ENCODE measurements around the gene PIP5KL1.

Gene PIP5KL1

DNA sequence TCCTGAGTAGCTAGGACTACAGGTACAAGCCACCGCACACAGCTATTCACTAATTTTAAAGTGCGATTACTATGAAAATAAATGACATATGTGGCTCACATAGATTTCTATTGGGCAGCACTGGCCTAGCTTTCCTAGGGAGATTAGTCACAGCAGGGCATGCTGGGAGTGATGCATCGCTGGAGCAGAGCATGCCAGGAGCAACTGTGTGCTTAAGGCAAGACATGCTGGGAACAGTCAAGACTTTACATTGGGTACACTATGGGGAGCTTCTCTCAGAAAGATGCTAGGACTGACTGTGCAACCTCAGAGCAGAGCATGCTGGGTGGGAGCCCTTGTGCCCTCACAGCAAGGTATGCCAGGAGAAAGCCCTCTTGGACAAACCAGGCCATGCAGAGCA, 40.5 kb downstream of the PIP5KL1 start:
- H3K4me2 ChIP-seq (ENCODE audit: low read depth, low read length), result no peak overlapping the region
- TF ChIP-seq, protein P1, sequence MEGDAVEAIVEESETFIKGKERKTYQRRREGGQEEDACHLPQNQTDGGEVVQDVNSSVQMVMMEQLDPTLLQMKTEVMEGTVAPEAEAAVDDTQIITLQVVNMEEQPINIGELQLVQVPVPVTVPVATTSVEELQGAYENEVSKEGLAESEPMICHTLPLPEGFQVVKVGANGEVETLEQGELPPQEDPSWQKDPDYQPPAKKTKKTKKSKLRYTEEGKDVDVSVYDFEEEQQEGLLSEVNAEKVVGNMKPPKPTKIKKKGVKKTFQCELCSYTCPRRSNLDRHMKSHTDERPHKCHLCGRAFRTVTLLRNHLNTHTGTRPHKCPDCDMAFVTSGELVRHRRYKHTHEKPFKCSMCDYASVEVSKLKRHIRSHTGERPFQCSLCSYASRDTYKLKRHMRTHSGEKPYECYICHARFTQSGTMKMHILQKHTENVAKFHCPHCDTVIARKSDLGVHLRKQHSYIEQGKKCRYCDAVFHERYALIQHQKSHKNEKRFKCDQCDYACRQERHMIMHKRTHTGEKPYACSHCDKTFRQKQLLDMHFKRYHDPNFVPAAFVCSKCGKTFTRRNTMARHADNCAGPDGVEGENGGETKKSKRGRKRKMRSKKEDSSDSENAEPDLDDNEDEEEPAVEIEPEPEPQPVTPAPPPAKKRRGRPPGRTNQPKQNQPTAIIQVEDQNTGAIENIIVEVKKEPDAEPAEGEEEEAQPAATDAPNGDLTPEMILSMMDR (IDR thresholded peaks at IDR 0.05; ENCODE audit: low read length), result no peak

DNA sequence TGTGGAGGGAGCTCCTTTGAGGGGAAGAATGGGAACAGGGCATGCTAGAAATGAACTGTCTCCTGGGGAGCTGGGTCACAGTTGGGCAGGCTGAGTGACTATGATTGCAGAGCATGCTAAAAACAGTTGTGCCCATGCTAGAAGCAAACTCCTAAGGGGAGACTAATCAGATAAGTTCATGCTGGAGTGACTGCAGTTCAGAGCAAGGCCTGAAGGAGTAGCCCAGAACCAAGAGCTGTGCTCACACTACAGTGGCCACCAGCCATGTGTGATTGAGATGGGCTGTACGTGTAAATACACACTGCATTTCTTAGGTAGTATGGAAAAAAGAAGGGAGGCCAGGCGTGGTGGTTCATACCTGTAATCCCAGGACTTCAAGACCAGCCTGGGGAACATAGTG, 42.8 kb downstream of the PIP5KL1 start:
- TF ChIP-seq, protein P1 (IDR thresholded peaks at IDR 0.05; ENCODE audit: low read length), result no peak
- TF ChIP-seq EZH2phosphoT487 (IDR thresholded peaks at IDR 0.05; ENCODE audit: low read length), result no peak
- TF ChIP-seq EZH2 (optimal IDR thresholded peaks at IDR 0.05; ENCODE audit: low read depth, low read length), result no peak
- Histone ChIP-seq H3K27ac (ENCODE audit: low read length) (no peak overlapping the region), H3K36me3 (replicated peaks; ENCODE audit: insufficient read depth, low read length) (no peaks in the 10 kb centered on the region), H3K9me3 (replicated peaks; ENCODE audit: insufficient read depth, low read length) (no peaks in the 10 kb centered on the region), H3K27me3 (replicated peaks; ENCODE audit: insufficient read depth, low read length) (no peaks in the 10 kb centered on the region), H3K79me2 (ENCODE audit: low read length) (no peaks in the 10 kb centered on the region), H3K4me3 (ENCODE audit: low read length) (no peak overlapping the region), H3K9ac (ENCODE audit: low read length) (no peak overlapping the region), H4K20me1 (ENCODE audit: insufficient read depth, low read length) (no peaks in the 10 kb centered on the region), H3F3A (ENCODE audit: insufficient read depth, low read length) (no peaks in the 10 kb centered on the region), H3K4me1 (ENCODE audit: low read length) (no peaks in the 10 kb centered on the region), H3K9me2 (replicated peaks; ENCODE audit: insufficient read depth, low read length) (no peaks in the 10 kb centered on the region), H3K4me2 (ENCODE audit: low read depth, low read length) (no peak overlapping the region), H2AFZ (ENCODE audit: low read length) (no peak overlapping the region)
- no peak for DNase-seq

More for the DNA sequence above, 40.5 kb downstream of the PIP5KL1 start:
- no peaks in the 10 kb centered on the region for H3K27me3 ChIP-seq (replicated peaks; ENCODE audit: insufficient read depth, low read length)
- no peak for DNase-seq
- H3K36me3 ChIP-seq (replicated peaks; ENCODE audit: insufficient read depth, low read length), result no peaks in the 10 kb centered on the region
- no peaks in the 10 kb centered on the region for H3K9me3 ChIP-seq (replicated peaks; ENCODE audit: insufficient read depth, low read length)
- H3K79me2 ChIP-seq (ENCODE audit: low read length), result no peaks in the 10 kb centered on the region
- H3K4me1 ChIP-seq (ENCODE audit: low read length), result no peaks in the 10 kb centered on the region
- no peaks in the 10 kb centered on the region for H4K20me1 ChIP-seq (ENCODE audit: insufficient read depth, low read length)
- no peaks in the 10 kb centered on the region for H3K9me2 ChIP-seq (replicated peaks; ENCODE audit: insufficient read depth, low read length)
- no peaks in the 10 kb centered on the region for H3F3A ChIP-seq (ENCODE audit: insufficient read depth, low read length)
- no peak overlapping the region for H3K4me3 ChIP-seq (ENCODE audit: low read length)
- H2AFZ ChIP-seq (ENCODE audit: low read length), result no peak overlapping the region
- H3K9ac ChIP-seq (ENCODE audit: low read length), result no peak overlapping the region
- H3K27ac ChIP-seq (ENCODE audit: low read length), result no peak overlapping the region

DNA sequence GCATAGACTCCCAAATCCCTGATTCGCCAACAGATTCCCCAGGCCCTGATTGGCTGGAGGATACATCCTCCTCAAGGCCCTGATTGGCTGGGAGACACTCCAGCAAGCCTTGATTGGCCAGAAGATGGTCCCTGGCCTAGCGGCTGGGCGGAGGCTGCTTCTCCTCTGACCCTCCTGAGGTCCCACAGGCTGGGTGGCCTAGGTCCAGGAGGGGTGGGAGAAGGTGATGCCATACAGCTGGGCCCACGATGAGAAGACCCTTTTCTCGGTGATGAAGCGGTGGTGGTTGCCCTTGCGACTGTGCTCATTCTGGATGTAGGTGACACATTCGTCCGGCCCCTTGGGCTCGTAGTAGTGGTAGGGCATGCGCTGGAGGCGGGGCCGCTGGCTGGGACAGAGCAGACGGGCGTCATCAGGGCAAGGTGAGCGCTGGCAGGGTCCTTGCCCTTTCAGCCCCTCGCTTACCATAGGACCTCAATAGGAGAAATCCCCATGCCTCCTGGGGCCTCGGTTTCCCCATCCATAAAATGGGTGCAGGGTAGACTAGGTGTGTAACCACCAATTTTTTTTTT, 44.1 kb downstream of the PIP5KL1 start:
- no peaks in the 10 kb centered on the region for H3K79me2 ChIP-seq (ENCODE audit: low read length)
- H3K4me1 ChIP-seq (ENCODE audit: low read length), result no peaks in the 10 kb centered on the region
- no peaks in the 10 kb centered on the region for H3F3A ChIP-seq (ENCODE audit: insufficient read depth, low read length)
- H4K20me1 ChIP-seq (ENCODE audit: insufficient read depth, low read length), result no peaks in the 10 kb centered on the region
- H3K27me3 ChIP-seq (replicated peaks; ENCODE audit: insufficient read depth, low read length), result no peaks in the 10 kb centered on the region
- H3K9me3 ChIP-seq (replicated peaks; ENCODE audit: insufficient read depth, low read length), result no peaks in the 10 kb centered on the region
- no peaks in the 10 kb centered on the region for H3K9me2 ChIP-seq (replicated peaks; ENCODE audit: insufficient read depth, low read length)
- no peaks in the 10 kb centered on the region for H3K36me3 ChIP-seq (replicated peaks; ENCODE audit: insufficient read depth, low read length)
- TF ChIP-seq EZH2phosphoT487 (IDR thresholded peaks at IDR 0.05; ENCODE audit: low read length), result no peak
- no peak overlapping the region for H3K4me3 ChIP-seq (ENCODE audit: low read length)
- DNase-seq, result no peak
- H3K9ac ChIP-seq (ENCODE audit: low read length), result no peak overlapping the region
- no peak overlapping the region for H3K27ac ChIP-seq (ENCODE audit: low read length)
- H2AFZ ChIP-seq (ENCODE audit: low read length), result no peak overlapping the region
- no peak overlapping the region for H3K4me2 ChIP-seq (ENCODE audit: low read depth, low read length)

DNA sequence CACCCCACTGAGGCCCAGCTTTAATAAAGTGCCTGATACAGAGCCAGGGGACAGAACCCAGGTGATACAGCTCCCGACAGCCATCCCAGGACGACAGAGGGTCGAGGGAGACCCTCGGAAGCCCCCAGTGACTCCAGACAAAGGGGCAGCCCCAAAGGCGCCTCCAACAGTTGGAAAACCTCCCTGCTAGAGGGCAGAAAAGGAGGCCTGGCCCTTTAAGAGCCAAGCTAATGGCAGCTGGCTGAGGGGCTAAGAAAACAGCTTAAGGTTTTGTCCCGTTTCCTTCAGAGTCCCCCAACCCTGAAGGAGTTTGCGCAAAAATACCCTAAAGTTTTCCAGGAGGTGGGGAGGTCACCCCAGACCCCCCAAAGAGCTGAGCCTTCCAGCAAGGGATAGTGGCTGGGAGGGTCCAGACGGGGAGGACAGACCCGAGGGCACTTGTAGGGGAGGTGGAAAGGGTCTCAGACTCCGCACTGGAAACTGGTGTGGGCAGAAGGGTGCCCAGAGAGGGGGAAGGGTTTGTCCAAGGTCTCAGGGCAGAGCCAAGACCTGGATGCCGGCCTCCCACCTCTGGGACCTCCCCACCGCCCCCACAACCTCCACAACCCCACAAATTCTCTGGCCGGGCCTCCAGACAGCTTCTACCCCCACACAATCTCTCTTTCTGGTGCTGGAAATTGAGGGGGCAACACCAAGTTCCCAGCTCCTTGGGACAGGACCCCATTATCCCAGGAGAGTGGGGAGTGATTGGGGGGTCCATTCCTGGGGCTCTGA, 44.9 kb downstream of the PIP5KL1 start:
- Histone ChIP-seq H3K27ac (ENCODE audit: low read length) (no peak overlapping the region), H3K4me3 (ENCODE audit: low read length) (no peak overlapping the region), H3K9me3 (replicated peaks; ENCODE audit: insufficient read depth, low read length) (no peaks in the 10 kb centered on the region), H3K9ac (ENCODE audit: low read length) (no peak overlapping the region), H3K36me3 (replicated peaks; ENCODE audit: insufficient read depth, low read length) (no peaks in the 10 kb centered on the region), H3K9me2 (replicated peaks; ENCODE audit: insufficient read depth, low read length) (no peaks in the 10 kb centered on the region), H3K79me2 (ENCODE audit: low read length) (no peaks in the 10 kb centered on the region), H3K4me1 (ENCODE audit: low read length) (no peaks in the 10 kb centered on the region), H3K4me2 (ENCODE audit: low read depth, low read length) (no peak overlapping the region), H4K20me1 (ENCODE audit: insufficient read depth, low read length) (no peaks in the 10 kb centered on the region), H3K27me3 (replicated peaks; ENCODE audit: insufficient read depth, low read length) (no peaks in the 10 kb centered on the region), H3F3A (ENCODE audit: insufficient read depth, low read length) (no peaks in the 10 kb centered on the region), H2AFZ (ENCODE audit: low read length) (no peak overlapping the region)
- no peak for DNase-seq
- TF ChIP-seq EZH2 (optimal IDR thresholded peaks at IDR 0.05; ENCODE audit: low read depth, low read length), result no peak
- TF ChIP-seq, protein P1 (IDR thresholded peaks at IDR 0.05; ENCODE audit: low read length), result no peak
- TF ChIP-seq EZH2phosphoT487 (IDR thresholded peaks at IDR 0.05; ENCODE audit: low read length), result no peak

Measured in MM.1S (cell line).